ENCODE data around the gene ZNF738. TPM values are rescaled to one million over a fixed set of nuclear protein-coding genes. Genes with fewer than 3 reads are reported as not detected.

ZNF738 gene
- total RNA-seq, 1 experiment from 2014 or later, result 6.0 TPM

DNA sequence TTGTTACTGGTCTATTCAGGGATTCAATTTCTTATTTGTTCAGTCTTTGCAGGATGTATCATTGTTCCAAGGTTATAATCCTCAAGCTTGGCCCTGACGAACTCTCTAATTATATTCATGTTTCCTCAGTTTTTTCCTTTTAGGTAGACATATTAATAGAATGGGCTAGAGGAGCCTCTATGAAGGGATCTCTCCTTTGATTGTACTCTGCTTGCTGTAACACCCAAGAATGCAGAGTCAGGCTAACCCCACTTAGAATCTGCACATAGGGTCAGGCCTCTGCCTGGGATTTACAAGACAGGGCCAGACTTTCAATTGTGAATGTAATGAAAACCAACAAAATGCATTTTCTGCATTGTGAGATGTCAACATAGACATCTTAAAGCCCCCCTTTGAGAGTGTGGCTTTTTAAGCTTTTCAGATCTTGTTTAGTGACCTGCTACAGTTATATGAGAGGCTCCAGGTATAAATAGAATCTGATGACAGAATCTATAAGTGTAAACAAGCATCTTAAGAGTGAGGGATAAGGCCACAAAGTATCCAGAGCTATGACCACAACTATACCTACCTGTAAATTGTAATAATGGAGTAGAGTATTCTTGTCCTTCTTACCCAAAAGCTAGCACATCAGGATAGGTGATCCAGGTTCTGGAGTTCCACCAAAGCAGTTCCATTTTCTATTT, 43.6 kb downstream of the ZNF738 start (continued):
- TF ChIP-seq, protein P1, sequence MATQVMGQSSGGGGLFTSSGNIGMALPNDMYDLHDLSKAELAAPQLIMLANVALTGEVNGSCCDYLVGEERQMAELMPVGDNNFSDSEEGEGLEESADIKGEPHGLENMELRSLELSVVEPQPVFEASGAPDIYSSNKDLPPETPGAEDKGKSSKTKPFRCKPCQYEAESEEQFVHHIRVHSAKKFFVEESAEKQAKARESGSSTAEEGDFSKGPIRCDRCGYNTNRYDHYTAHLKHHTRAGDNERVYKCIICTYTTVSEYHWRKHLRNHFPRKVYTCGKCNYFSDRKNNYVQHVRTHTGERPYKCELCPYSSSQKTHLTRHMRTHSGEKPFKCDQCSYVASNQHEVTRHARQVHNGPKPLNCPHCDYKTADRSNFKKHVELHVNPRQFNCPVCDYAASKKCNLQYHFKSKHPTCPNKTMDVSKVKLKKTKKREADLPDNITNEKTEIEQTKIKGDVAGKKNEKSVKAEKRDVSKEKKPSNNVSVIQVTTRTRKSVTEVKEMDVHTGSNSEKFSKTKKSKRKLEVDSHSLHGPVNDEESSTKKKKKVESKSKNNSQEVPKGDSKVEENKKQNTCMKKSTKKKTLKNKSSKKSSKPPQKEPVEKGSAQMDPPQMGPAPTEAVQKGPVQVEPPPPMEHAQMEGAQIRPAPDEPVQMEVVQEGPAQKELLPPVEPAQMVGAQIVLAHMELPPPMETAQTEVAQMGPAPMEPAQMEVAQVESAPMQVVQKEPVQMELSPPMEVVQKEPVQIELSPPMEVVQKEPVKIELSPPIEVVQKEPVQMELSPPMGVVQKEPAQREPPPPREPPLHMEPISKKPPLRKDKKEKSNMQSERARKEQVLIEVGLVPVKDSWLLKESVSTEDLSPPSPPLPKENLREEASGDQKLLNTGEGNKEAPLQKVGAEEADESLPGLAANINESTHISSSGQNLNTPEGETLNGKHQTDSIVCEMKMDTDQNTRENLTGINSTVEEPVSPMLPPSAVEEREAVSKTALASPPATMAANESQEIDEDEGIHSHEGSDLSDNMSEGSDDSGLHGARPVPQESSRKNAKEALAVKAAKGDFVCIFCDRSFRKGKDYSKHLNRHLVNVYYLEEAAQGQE (IDR thresholded peaks at IDR 0.05; ENCODE audit: low read depth), result no peak

DNA sequence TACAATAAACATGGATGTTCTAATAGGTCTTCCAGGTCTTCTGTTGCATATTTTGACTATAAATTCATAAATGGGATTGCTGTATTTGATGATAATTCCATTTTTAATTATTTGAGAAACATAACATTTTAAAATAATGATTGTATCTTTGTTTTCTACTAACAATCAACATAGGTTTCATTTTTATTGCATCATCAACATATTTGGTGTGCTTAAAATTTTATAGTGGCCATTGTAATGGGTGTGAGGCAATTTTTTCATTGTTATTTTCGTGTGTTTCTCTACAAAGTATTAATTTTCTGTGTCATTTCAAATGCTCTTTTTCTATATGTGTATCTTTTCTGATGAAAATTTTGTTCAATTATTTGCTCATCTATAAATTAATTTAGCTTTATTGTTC, 51.4 kb downstream of the ZNF738 start:
- no peak for ATAC-seq
- ChIA-PET CTCF (no interaction called here), RAD21 (ENCODE audit: low non-redundant PET in 1 of 2, low total read pairs in 2 of 2, uncharacterized antibody in 2 of 2, unreplicated experiment in 2 of 2) (no interaction called here), POLR2A (no interaction called here)
- intact Hi-C loops (cut with micrococcal nuclease), result no loop called here
- H3K27me3 ChIP-seq (ENCODE audit: insufficient read depth, low read length), result no peaks in the 10 kb centered on the region
- no peak overlapping the region for H3K9ac ChIP-seq (ENCODE audit: low read length)
- H3K36me3 ChIP-seq (ENCODE audit: control insufficient read depth in 1 of 2, insufficient read depth in 2 of 2, low read length in 2 of 2), result no peaks in the 10 kb centered on the region
- H3K4me3 ChIP-seq (replicated peaks in 1 of 2; ENCODE audit: low read depth in 1 of 2, low read length in 2 of 2), result no peak overlapping the region
- no peaks in the 10 kb centered on the region for H4K20me1 ChIP-seq (ENCODE audit: insufficient read depth)
- H3K4me1 ChIP-seq (ENCODE audit: control insufficient read depth in 1 of 2, insufficient read depth in 2 of 2, low read length in 2 of 2), result no peaks in the 10 kb centered on the region
- no peak for DNase-seq (ENCODE audit: low read depth, low spot score)
- H3K9me2 ChIP-seq (ENCODE audit: insufficient read depth), result no peaks in the 10 kb centered on the region
- TF ChIP-seq, protein P2, sequence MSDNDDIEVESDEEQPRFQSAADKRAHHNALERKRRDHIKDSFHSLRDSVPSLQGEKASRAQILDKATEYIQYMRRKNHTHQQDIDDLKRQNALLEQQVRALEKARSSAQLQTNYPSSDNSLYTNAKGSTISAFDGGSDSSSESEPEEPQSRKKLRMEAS (IDR thresholded peaks at IDR 0.05), result no peak
- TF ChIP-seq ZNF274 (IDR thresholded peaks at IDR 0.05; ENCODE audit: low read depth, low read length) (no peak), SP1 (IDR thresholded peaks at IDR 0.05; ENCODE audit: low read depth) (no peak), ELF1 (IDR thresholded peaks at IDR 0.05; ENCODE audit: borderline replicate concordance, low read depth) (no peak), SIN3A (IDR thresholded peaks at IDR 0.05; ENCODE audit: low read depth) (no peak), ZFX (IDR thresholded peaks at IDR 0.05) (no peak), CBX3 (IDR thresholded peaks at IDR 0.05; ENCODE audit: low read depth) (no peak), SRF (IDR thresholded peaks at IDR 0.05; ENCODE audit: low read depth) (no peak), EZH2phosphoT487 (IDR thresholded peaks at IDR 0.05; ENCODE audit: borderline replicate concordance) (no peak)
- TF ChIP-seq, protein P3, sequence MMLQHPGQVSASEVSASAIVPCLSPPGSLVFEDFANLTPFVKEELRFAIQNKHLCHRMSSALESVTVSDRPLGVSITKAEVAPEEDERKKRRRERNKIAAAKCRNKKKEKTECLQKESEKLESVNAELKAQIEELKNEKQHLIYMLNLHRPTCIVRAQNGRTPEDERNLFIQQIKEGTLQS (IDR thresholded peaks at IDR 0.05), result no peak
- H3K4me2 ChIP-seq (ENCODE audit: low read length), result no peak overlapping the region
- BruUV-seq (replicated peaks), result no TSS peak
- H2AFZ ChIP-seq (ENCODE audit: low read depth, low read length, poor library complexity, severe bottlenecking), result no peak overlapping the region
- H3K27ac ChIP-seq (ENCODE audit: low read depth, low read length), result no peak overlapping the region
- no peaks in the 10 kb centered on the region; a peak in 1 of 4 replicates for H3K9me3 ChIP-seq (ENCODE audit: control insufficient read depth in 1 of 2, insufficient read depth in 1 of 2, low read depth in 1 of 2, low read length in 2 of 2)
- H3K79me2 ChIP-seq (ENCODE audit: insufficient read depth, low read length), result no peaks in the 10 kb centered on the region

All from HCT116 (cell line).